Stimulated activated effector memory CD8-positive, alpha-beta T cell treated with anti-CD3 and anti-CD28 coated beads, Interleukin-12 subunit alpha, Interleukin-12 subunit beta, amount 100 ng/mL, for 72 hours (primary cell): ENCODE data around the gene MINAR2.

Experiments used
- ATAC-seq: fragments of 150-1000 bp; cut with Tn5 transposase; 2 replicates; pipeline ENCODE4 v1.10.0; 2021
- DNase-seq, 2 donors: peaks; one replicate each; pipeline ENCODE4 v3.0.0; 2021 to 2022; ENCODE audit warnings: low spot score in 2 of 2
- H3K27ac Mint-ChIP-seq: one replicate; pipeline ENCODE4 v1.8.0; 2022; ENCODE audit warnings: mild to moderate bottlenecking, mixed read lengths
- H3K36me3 Mint-ChIP-seq: one replicate; pipeline ENCODE4 v1.8.0; 2022; ENCODE audit warnings: mild to moderate bottlenecking, mixed read lengths
- H3K4me1 Mint-ChIP-seq: one replicate; pipeline ENCODE4 v1.8.0; 2022; ENCODE audit warnings: mixed read lengths
- H3K4me3 Mint-ChIP-seq: one replicate; pipeline ENCODE4 v1.8.0; 2022; ENCODE audit warnings: mild to moderate bottlenecking, mixed read lengths
- H3K9me3 Mint-ChIP-seq: one replicate; pipeline ENCODE4 v1.8.0; 2022; ENCODE audit warnings: mixed read lengths

MINAR2 gene, protein sequence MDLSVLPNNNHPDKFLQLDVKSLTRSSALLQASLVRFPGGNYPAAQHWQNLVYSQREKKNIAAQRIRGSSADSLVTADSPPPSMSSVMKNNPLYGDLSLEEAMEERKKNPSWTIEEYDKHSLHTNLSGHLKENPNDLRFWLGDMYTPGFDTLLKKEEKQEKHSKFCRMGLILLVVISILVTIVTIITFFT

DNA sequence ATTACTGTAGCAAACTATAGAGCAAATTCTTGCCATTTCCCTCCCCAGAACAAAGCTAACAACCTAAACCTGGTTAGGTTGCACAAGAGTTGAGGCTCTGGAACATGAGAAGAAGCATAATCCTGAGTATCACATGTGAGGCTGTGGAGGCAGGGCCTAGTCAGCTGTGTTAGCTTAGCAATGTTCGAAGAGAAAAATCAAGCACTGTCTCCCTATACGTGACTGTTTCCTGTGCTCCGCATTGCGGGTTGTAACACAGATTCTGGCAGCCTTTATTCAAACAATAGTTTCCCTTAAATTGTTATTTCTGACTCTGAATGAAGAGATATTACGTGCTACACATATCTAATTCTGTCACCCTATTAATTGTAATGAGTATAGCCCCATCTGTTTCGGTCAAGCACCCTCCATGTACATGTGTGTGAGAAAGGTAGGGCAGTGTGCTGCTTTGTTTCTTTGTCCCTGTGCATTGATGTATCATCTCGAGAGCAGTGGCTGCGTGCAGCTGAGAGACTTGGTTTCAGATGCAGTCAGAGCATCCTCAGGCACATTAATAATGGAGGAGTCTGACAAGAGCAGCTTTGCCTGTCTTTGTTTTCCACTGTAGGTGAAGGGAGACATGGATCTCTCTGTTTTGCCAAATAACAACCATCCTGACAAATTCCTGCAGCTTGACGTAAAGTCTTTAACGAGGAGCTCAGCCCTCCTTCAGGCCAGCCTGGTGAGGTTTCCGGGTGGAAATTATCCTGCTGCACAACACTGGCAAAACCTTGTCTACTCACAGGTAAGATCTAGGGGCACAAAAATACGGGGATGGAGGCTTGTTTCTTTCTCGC is at the start of gene MINAR2:
Gene MINAR2, plus strand, starts transcription at position 523 of the 836 bp plus-strand sequence. Its CDS starts 97 bp downstream, at position 620.
- ATAC-seq (peak; percentile 57), DNase-seq (no peak)
- Mint-ChIP-seq H3K36me3 (no peaks in the 10 kb centered on the region), H3K4me1 (no peaks in the 10 kb centered on the region), H3K4me3 (no peak within 1 kb of the TSS), H3K27ac (no peak within 1 kb of the TSS), H3K9me3 (no peaks in the 10 kb centered on the region)

DNA sequence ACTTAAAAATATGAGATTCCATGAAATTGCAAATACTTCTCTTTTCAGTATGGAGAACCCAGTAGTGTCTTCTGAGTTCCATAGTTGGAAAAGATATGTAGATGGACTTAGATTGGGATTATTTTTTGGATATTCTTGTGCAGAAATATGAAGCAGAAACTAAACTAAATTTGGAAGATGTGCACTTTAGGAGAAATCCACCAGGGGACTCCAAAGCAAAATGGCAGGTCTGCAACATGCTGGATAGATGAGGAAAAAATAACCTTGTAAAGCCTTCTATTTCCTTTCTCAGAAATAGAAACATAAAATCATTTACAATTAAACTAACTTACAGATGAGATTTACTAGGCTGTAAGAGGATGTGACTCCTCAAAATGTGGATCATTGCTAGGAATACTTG is 49.2 kb upstream of the MINAR2 start:
- H3K4me1 Mint-ChIP-seq: no peaks in the 10 kb centered on the region
- no peak overlapping the region for H3K27ac Mint-ChIP-seq
- no peaks in the 10 kb centered on the region for H3K9me3 Mint-ChIP-seq
- H3K4me3 Mint-ChIP-seq: no peak overlapping the region
- H3K36me3 Mint-ChIP-seq: no peaks in the 10 kb centered on the region
- no peak for ATAC-seq
- DNase-seq: no peak

DNA sequence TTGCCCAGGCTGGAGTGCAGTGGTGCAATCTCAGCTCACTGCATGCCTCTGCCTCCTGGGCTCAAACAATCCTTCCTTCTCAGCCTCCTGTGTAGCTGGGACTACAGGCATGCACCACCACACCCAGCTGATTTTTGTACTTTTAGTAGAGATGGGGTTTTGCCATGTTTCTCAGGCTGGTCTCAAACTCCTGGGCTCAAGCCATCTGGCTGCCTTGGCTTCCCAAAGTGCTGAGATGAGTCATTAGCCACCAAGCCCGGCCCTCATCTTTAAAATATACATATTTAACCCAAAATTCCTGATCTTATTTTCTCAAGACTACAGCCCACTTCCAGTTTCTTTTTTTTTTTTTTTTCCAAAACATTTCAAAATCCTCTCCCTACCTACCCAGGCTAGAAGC is 31.7 kb upstream of the MINAR2 start:
- no peak overlapping the region for H3K27ac Mint-ChIP-seq

DNA sequence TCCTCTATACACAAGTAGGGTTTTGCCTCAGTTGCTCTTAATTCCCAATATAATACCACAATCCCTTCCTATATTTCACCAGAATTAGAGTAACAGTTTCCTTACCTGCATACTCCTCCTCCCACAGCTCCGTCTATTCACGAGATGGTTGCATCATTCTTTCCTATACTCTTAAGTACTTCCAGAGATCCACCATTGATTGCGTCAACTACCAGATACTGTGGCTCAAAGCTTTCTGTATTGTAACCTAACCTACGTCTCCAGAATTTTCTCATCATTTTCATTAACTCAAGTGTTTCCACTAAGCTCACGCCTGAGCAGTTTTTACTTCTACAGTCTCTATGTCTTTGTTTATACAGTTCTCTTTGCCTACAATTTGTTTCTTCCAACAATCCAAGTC is 31.2 kb upstream of the MINAR2 start:
- H3K27ac Mint-ChIP-seq: no peak overlapping the region

More for the DNA sequence above, 31.7 kb upstream of the MINAR2 start:
- Mint-ChIP-seq H3K9me3 (no peaks in the 10 kb centered on the region), H3K36me3 (no peaks in the 10 kb centered on the region), H3K4me1 (no peaks in the 10 kb centered on the region), H3K4me3 (no peak overlapping the region)
- DNase-seq (no peak), ATAC-seq (no peak)

DNA sequence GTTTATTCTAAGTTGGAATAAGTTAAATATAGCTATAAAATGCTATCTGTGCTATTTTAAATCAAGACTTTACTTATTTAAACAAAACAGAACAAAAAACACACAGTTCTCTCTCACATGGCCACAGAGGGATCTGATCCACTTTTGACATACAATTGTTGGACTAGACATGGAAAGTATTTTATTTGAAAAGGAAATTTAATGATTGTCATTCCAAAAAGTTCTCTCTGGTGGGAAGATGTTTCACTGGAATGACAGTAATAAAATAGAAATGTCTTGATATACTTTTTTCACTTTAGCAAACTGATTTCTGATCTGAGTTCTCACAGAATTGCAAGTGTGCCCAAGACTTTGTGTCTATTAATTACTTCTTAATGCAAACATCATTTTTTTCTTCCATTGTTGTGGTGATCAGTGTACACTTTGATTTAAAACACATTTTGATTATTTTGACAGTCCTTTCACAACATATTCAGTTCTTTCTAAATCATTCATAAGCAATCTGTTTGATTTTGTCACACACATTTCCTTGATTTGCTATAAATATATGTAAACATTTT is 30.1 kb upstream of the MINAR2 start:
- H3K4me3 Mint-ChIP-seq: no peak overlapping the region
- H3K9me3 Mint-ChIP-seq: peaks cover 3% of the 10 kb centered on the region
- ATAC-seq (no peak), DNase-seq (no peak)
- no peak overlapping the region for H3K27ac Mint-ChIP-seq
- no peaks in the 10 kb centered on the region for H3K4me1 Mint-ChIP-seq
- no peaks in the 10 kb centered on the region for H3K36me3 Mint-ChIP-seq

More for the DNA sequence above, 31.2 kb upstream of the MINAR2 start:
- H3K4me1 Mint-ChIP-seq: no peaks in the 10 kb centered on the region
- H3K36me3 Mint-ChIP-seq: no peaks in the 10 kb centered on the region
- H3K4me3 Mint-ChIP-seq: no peak overlapping the region
- peaks cover under 1% of the 10 kb centered on the region for H3K9me3 Mint-ChIP-seq
- DNase-seq (no peak), ATAC-seq (no peak)

DNA sequence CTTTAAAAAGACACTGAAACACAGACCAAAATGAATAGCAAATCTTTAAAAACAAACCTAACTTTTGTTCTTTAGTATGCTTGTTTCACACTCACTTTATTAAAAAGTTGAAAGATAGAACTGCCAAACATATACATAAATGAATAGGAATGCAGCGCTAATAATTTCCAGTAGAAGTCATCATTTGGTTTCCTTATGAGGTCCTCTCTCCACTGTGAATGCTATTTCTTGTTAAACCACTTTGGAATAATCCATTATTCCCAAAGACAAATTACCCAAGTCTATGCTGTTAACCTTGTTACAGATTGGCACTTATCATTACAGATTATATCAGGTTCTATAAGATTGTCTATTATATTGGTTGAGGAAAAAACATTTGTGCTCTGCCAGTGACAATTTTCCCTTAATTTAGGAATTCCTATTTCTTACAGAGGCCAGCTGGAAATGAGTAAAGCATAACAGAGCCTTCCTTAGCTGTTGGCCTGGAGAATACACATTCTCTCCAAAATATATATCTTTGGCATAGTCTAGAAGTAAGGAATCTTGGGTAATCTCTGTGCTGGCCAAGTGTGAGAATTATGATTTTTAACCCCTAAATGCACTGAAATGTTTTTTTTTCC is 29.3 kb upstream of the MINAR2 start:
- Mint-ChIP-seq H3K27ac (no peak overlapping the region), H3K4me1 (no peaks in the 10 kb centered on the region), H3K36me3 (no peaks in the 10 kb centered on the region), H3K9me3 (peaks cover 3% of the 10 kb centered on the region), H3K4me3 (no peak overlapping the region)
- DNase-seq: no peak
- ATAC-seq: no peak

DNA sequence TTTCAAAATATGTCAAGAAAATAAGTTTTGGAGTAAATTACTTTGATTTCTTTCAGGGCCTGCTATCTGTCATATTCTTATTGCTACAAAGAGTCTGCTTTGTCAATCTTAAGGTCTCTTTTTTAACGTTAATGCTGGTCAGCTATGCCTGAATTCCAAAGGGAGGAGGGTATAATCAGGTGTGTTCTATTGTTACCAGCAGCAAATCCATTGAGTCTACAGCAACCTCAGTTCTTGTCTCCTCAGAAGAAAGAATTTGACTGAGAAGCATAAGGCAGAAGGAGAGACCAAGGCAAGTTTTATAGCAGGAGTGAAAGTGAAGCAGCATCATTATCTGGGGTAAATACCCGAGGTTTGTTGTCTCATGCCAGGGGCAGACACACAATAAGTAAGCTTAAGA is 23.7 kb upstream of the MINAR2 start:
- no peak for DNase-seq
- no peak overlapping the region for H3K4me3 Mint-ChIP-seq
- ATAC-seq: no peak
- H3K27ac Mint-ChIP-seq: no peak overlapping the region
- no peaks in the 10 kb centered on the region for H3K36me3 Mint-ChIP-seq
- no peaks in the 10 kb centered on the region for H3K4me1 Mint-ChIP-seq
- H3K9me3 Mint-ChIP-seq: peaks cover 3% of the 10 kb centered on the region

DNA sequence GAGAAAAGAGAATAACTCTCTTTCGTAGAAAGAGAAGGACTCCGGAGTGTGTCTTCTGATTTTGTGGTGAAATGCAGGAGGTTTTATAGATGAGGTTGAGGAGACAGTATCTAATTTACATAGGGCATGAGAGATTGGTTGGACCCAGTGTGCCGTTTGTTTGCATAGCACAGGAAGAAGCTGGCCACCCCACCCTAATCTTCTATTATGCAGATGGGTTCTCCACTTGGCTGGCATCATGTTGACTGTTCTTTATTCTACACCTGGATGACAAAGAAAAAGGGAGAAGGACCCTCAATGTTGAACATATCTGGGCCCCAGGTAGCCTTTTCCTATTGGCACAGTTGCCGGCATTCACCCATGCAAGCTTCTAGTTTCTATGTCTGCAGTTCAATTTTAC is 23.2 kb upstream of the MINAR2 start:
- H3K4me3 Mint-ChIP-seq: no peak overlapping the region
- DNase-seq: no peak
- H3K9me3 Mint-ChIP-seq: peaks cover 3% of the 10 kb centered on the region
- no peaks in the 10 kb centered on the region for H3K36me3 Mint-ChIP-seq
- no peaks in the 10 kb centered on the region for H3K4me1 Mint-ChIP-seq
- H3K27ac Mint-ChIP-seq: no peak overlapping the region
- ATAC-seq: no peak

DNA sequence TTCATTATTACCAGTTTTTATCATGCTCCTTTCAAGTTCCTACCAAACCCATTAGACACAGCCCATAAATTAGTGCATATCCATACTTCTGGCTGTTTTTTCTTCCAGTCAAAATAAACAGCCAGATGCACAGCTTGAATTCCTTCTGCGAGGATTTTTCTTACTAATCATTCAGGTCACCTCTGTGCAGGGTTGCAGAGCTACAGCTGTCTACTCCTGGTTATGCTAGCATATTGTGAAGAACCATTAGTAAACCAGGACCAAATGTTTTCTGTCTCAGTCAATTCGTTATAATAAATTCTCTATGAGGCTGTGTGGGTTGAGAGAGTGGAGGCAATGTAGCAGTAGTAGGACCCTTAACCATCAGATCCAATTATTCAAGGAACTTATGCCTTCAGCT is 8.1 kb upstream of the MINAR2 start:
- H3K4me3 Mint-ChIP-seq: no peak overlapping the region

DNA sequence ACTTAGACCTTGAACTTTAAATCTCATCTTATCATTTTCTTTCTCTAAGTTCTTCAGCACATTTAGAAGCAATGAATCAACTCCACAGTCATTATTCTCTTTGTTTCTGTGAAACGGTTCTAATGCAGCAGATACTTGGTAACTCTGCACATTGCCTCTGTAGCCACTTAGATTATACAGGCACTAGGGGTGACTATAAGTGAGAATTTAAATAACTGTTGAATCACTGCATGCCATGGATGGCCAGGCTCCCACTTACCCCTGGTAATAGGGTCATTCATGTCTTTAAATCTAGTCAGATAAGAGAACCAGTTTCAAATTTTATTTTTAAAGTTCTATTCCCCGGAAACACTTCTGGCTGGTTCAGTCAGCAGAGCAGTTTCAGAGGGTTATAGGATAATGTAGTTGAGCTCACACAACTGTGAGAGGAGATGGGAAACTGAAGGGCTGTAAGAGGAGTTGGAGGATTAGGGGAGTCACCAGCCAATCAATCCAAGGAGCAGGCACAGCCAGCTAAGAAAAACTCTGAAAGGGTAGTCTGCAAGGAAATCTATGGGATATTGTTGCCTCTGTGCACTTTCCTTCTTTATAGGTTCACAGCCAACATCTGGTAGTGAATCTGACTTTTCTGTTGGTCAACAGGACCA is 4.2 kb upstream of the MINAR2 start:
- no peaks in the 10 kb centered on the region for H3K36me3 Mint-ChIP-seq

More for the DNA sequence above, 8.1 kb upstream of the MINAR2 start:
- Mint-ChIP-seq H3K36me3 (no peaks in the 10 kb centered on the region), H3K4me1 (no peaks in the 10 kb centered on the region), H3K27ac (no peak overlapping the region), H3K9me3 (no peaks in the 10 kb centered on the region)
- DNase-seq (no peak), ATAC-seq (no peak)

DNA sequence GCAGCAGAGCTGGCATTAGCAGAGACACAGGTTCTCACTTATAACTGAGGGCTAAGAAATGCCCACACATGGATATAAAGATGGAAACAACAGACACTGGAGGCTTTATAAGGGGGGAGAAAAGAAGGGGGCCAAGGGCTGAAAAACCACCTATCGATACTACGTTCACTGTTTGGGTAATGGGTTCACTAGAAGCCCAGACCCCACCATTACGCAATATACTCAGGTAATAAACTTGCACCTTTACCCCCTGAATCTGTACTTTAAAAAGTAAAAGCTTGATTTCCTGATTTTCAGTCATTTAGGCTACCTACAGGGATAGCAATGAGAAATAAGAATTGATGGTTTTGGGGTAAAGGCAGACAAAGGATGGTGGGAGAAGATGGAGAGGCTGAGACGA is 1.9 kb upstream of the MINAR2 start:
- no peaks in the 10 kb centered on the region for H3K36me3 Mint-ChIP-seq
- no peaks in the 10 kb centered on the region for H3K4me1 Mint-ChIP-seq
- no peak overlapping the region for H3K4me3 Mint-ChIP-seq
- no peaks in the 10 kb centered on the region for H3K9me3 Mint-ChIP-seq
- ATAC-seq (no peak), DNase-seq (no peak)
- H3K27ac Mint-ChIP-seq: no peak overlapping the region

More for the DNA sequence above, 4.2 kb upstream of the MINAR2 start:
- Mint-ChIP-seq H3K4me1 (no peaks in the 10 kb centered on the region), H3K4me3 (no peak overlapping the region), H3K27ac (no peak overlapping the region), H3K9me3 (no peaks in the 10 kb centered on the region)
- no peak for DNase-seq
- no peak for ATAC-seq

DNA sequence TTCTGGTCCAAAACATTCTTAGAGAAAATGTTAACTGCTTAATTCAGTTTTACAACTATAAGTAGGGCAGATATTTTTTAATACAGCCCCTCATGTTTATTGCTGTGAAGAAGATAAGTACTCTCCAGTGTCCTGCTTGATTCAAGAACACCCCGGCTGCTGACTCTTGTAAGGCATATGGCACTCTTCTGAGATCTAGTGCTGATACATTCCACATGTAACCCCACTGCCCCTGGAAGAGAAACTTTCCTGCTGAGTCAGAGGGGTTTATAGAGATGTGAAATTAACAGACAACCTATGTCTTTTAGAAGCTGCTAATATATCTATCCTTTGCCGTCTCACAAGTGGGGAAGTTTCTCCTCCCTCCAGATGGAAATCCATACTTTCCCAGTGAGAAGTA is 1.0 kb upstream of the MINAR2 start:
- ATAC-seq (no peak), DNase-seq (no peak)
- H3K36me3 Mint-ChIP-seq: no peaks in the 10 kb centered on the region
- no peak overlapping the region for H3K4me3 Mint-ChIP-seq
- H3K4me1 Mint-ChIP-seq: no peaks in the 10 kb centered on the region
- no peak overlapping the region for H3K27ac Mint-ChIP-seq
- no peaks in the 10 kb centered on the region for H3K9me3 Mint-ChIP-seq

DNA sequence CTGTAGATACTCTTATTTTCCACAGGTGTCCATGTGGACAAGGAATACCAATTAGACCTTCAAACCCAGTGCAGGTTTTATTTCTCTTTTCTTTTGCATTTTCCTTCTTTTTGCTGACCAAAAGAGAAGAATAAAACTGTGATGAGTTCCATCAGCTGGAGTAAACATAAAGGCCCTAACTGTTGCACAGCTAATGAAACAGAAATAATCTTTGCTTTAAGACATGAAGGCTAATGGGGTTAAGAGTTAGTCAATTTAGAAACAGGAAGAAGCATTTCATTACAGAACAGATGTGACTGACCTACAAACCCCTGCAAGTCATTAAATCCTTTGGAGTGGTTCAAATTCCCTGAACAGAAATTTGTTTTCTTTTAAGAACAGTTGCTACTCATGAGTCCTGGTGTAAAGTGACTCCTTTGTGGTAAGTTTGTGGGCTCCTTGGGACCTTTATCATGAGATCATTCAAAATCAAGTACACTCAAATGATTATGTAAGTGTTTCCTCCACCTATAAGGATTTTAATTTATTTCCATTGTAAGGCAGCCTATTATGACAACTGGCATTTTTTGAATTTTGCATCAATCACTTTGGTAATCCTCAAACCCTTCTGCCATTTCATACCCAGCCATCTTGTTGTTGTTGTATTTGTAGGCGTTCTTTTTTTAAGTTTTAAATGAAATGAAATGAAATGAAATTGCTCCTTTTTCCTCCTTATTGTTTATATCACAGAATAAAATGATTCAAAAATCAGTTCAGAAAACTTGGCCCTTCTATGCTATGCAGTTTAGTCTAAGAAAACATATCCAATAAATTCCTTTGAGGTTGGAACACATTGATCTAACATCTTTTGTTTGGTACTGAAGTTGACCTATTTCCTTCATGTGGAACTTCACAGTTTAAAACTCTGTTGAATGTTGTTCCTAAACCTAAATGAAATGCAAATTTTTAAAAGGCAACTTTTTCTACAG is 1.3 kb downstream of the MINAR2 start:
- no peaks in the 10 kb centered on the region for H3K9me3 Mint-ChIP-seq
- H3K4me1 Mint-ChIP-seq: no peaks in the 10 kb centered on the region
- no peak for DNase-seq
- ATAC-seq: peak; percentile 53
- H3K27ac Mint-ChIP-seq: no peak overlapping the region
- H3K4me3 Mint-ChIP-seq: no peak overlapping the region
- H3K36me3 Mint-ChIP-seq: no peaks in the 10 kb centered on the region

DNA sequence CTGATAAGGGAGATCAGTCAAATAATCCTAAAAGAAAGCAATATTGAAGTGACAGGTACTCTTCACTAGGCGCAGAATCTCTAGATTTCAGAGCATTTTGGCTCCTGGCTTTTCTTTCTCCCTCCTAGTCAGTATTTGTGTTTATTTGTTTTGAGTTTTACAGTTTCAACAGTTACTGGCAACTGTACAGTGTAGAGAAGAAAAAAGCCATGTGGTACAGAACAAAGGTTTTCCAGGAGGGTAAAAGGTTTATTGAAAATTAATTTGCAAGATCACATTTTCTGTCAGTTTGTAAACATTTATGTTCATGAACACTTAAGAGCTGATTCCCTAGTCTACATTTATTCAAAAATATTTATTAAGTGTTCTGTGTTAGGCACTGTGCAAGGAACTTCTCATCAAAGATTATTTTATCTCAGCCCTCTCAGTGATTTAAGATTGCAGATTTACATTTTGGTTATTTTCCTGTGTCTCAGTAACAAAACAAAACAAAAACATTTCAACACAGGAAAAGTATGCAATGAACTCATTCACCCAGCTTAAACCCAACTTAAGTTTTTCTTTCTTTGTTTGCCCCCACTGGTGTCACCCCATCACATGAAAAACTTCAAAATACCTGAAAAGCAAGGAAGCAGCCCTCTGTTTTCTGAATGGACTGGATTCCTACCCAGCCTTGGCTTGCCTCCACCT is 12.9 kb downstream of the MINAR2 start:
- DNase-seq (no peak), ATAC-seq (no peak)
- H3K27ac Mint-ChIP-seq: no peak overlapping the region
- H3K4me3 Mint-ChIP-seq: no peak overlapping the region
- no peaks in the 10 kb centered on the region for H3K4me1 Mint-ChIP-seq
- no peaks in the 10 kb centered on the region for H3K9me3 Mint-ChIP-seq
- H3K36me3 Mint-ChIP-seq: no peaks in the 10 kb centered on the region
